Stimulated activated CD4-positive, alpha-beta T cell treated with anti-CD3 and anti-CD28 coated beads, TNF-alpha, amount 100 ng/mL, for 1 hour (primary cell): ENCODE results near the gene CNOT9.

Experiments used
- DNase-seq, 3 donors: peaks; one replicate each; pipeline ENCODE4 v3.0.0-alpha.2; 2020; ENCODE audit warnings: low read depth in 3 of 3, low spot score in 1 of 3

The CNOT9 gene

GRCh38 chr2:218577482-218578220 lies 9.0 kb downstream of the CNOT9 start:
- no peak for DNase-seq

- no peak for DNase-seq
These were observed 9.7 kb downstream of the CNOT9 start for GRCh38 chr2:218578272-218578877.

- DNase-seq, result no peak
These were observed 13.4 kb downstream of the CNOT9 start for GRCh38 chr2:218582076-218582475.

- no peak for DNase-seq
These were observed 15.6 kb downstream of the CNOT9 start for GRCh38 chr2:218583983-218584850.

- DNase-seq, result no peak
These were observed 16.9 kb downstream of the CNOT9 start for GRCh38 chr2:218585541-218585940.

- DNase-seq, result no peak
These were observed 36.8 kb downstream of the CNOT9 start for GRCh38 chr2:218605432-218605831.

- no peak for DNase-seq
These were observed 38.9 kb downstream of the CNOT9 start, which contains the start of gene PLCD4 for GRCh38 chr2:218607436-218608115. Gene PLCD4 (plus strand): TSS chr2:218607899. CDS start chr2:218615740, 7,841 bp downstream.

GRCh38 chr2:218615868-218616315 lies 47.3 kb downstream of the CNOT9 start:
- no peak for DNase-seq

GRCh38 chr2:218618102-218618860 lies 49.6 kb downstream of the CNOT9 start:
- no peak for DNase-seq

- DNase-seq, result no peak
These were observed 52.4 kb downstream of the CNOT9 start for GRCh38 chr2:218621007-218621406.

GRCh38 chr2:218622606-218623365 lies 54.1 kb downstream of the CNOT9 start:
- no peak for DNase-seq

GRCh38 chr2:218623366-218623705 lies 54.7 kb downstream of the CNOT9 start:
- DNase-seq, result no peak

- DNase-seq, result no peak
These were observed 57.7 kb downstream of the CNOT9 start for GRCh38 chr2:218626369-218626768.

GRCh38 chr2:218627939-218628338 lies 59.3 kb downstream of the CNOT9 start:
- no peak for DNase-seq

GRCh38 chr2:218631837-218632236 lies 63.2 kb downstream of the CNOT9 start:
- DNase-seq, result no peak

GRCh38 chr2:218635719-218636118 lies 67.1 kb downstream of the CNOT9 start:
- DNase-seq, result no peak

- no peak for DNase-seq
These were observed 69.7 kb downstream of the CNOT9 start for GRCh38 chr2:218638372-218638771.

GRCh38 chr2:218642121-218642656 lies 73.5 kb downstream of the CNOT9 start:
- DNase-seq, result no peak

- DNase-seq, result no peak
These were observed 74.1 kb downstream of the CNOT9 start for GRCh38 chr2:218642786-218643185.
